ENCODE data around the gene LMBR1.

- no peak for TF ChIP-seq CTCF (IDR thresholded peaks at IDR 0.05; ENCODE audit: poor library complexity)
- no peak for TF ChIP-seq EZH2phosphoT487 (IDR thresholded peaks at IDR 0.05; ENCODE audit: low read depth, severe bottlenecking, unreplicated experiment)
Observed at GRCh38 chr7:156932006-156932405, 39.0 kb upstream of the LMBR1 start.
